K562 (cell line): ENCODE measurements around the gene POLR1C. TPM values are rescaled to one million over a fixed set of nuclear protein-coding genes. Genes with fewer than 3 reads are reported as not detected.
A peak's percentile ranks its signal among the peaks of the same experiment; 100 is the strongest.

Source experiments
- CBX1 ChIP-seq: sonication (generic); IDR thresholded peaks from 2 replicates; pipeline ENCODE4 v1.6.1; 2016; ENCODE audit warnings: antibody characterized with exemption, low read depth, mild to moderate bottlenecking
- CHCHD3 ChIP-seq: fragments of 250-450 bp; sonication (Bioruptor Pico); IDR thresholded peaks from 2 replicates; pipeline ENCODE4 v2.1.2; 2022; ENCODE audit warnings: mild to moderate bottlenecking
- ELF1 ChIP-seq: fragments of 200-800 bp; sonication (Bioruptor generic); IDR thresholded peaks from 2 replicates; pipeline ENCODE4 v1.6.1; 2016; ENCODE audit warnings: missing genetic modification characterization, missing compliant biosample characterization
- ETS2 ChIP-seq: IDR thresholded peaks from 2 replicates; pipeline ENCODE4 v1.6.1; 2016; ENCODE audit warnings: borderline replicate concordance, missing genetic modification characterization, mild to moderate bottlenecking, moderate library complexity, missing compliant biosample characterization; ENCODE audit not compliant: poor library complexity, severe bottlenecking
- GATAD2A ChIP-seq: fragments of 450-650 bp; IDR thresholded peaks from 2 replicates; pipeline ENCODE4 v1.6.1; 2017
- JUND ChIP-seq, 2 experiments: IDR thresholded peaks; 2 replicates in 1 of 2; 3 replicates in 1 of 2; pipeline ENCODE4 v1.6.1; 2011; ENCODE audit warnings: borderline replicate concordance in 2 of 2, low read depth in 2 of 2, low read length in 2 of 2, improper control_type of control experiment in 1 of 2, missing biosample characterization in 1 of 2, missing genetic modification characterization in 1 of 2, missing genetic modification reagents in 1 of 2
- MAZ ChIP-seq, 2 experiments: fragments of 450-650 bp in 1 of 2; sonication (generic) in 1 of 2; formaldehyde crosslinking; IDR thresholded peaks in 1 of 2; conservative IDR thresholded peaks in 1 of 2; 2 replicates each; pipeline versions ENCODE4 v1.4.0 to v1.5.0; 2020; ENCODE audit warnings: mild to moderate bottlenecking in 1 of 2, missing genetic modification reagents in 1 of 2
- NONO ChIP-seq, 2 experiments: fragments of 200-400 bp in 1 of 2; fragments of 450-650 bp in 1 of 2; formaldehyde crosslinking in 1 of 2; IDR thresholded peaks; 2 replicates each; pipeline ENCODE4 v1.6.1; 2017; ENCODE audit warnings: low read depth in 2 of 2, mild to moderate bottlenecking in 2 of 2, moderate library complexity in 2 of 2, low read length in 1 of 2
- NR2F6 ChIP-seq: fragments of 450-650 bp; formaldehyde crosslinking; IDR thresholded peaks from 2 replicates; pipeline ENCODE4 v1.4.0; 2020; ENCODE audit warnings: mild to moderate bottlenecking
- PKNOX1 ChIP-seq: fragments of 450-650 bp; IDR thresholded peaks from 2 replicates; pipeline ENCODE4 v1.6.1; 2016
- POLR2G ChIP-seq: fragments of 200-400 bp; formaldehyde crosslinking; IDR thresholded peaks from 2 replicates; pipeline ENCODE4 v1.6.1; 2017; ENCODE audit warnings: low read depth, mild to moderate bottlenecking, antibody characterized with exemption, low read length, moderate library complexity
- RAD21 ChIP-seq, 2 experiments: fragments of 250-450 bp in 1 of 2; fragments of 450-650 bp in 1 of 2; sonication (Bioruptor Pico) in 1 of 2; formaldehyde crosslinking in 1 of 2; IDR thresholded peaks in 1 of 2; conservative IDR thresholded peaks in 1 of 2; 2 replicates each; pipeline versions ENCODE4 v1.4.0 to v1.8.0; 2020 to 2022; ENCODE audit warnings: mild to moderate bottlenecking in 2 of 2, moderate library complexity in 1 of 2
- SP1 ChIP-seq: sonication (generic); formaldehyde crosslinking; IDR thresholded peaks from 2 replicates; pipeline ENCODE4 v1.8.1; 2022; ENCODE audit warnings: mild to moderate bottlenecking, missing genetic modification reagents
- STAG1 ChIP-seq: sonication (generic); formaldehyde crosslinking; IDR thresholded peaks from 2 replicates; pipeline ENCODE4 v1.5.0; 2020; ENCODE audit warnings: missing genetic modification reagents, borderline replicate concordance
- ZBTB7A ChIP-seq: IDR thresholded peaks from 2 replicates; pipeline ENCODE4 v1.6.1; 2011; ENCODE audit warnings: low read depth, mild to moderate bottlenecking, low read length, moderate library complexity, borderline replicate concordance; ENCODE audit not compliant: control insufficient read depth
- ZNF384 ChIP-seq: IDR thresholded peaks from 2 replicates; pipeline ENCODE4 v1.6.1; 2012; ENCODE audit warnings: low read depth, low read length, improper control_type of control experiment
- polyA plus RNA-seq, 8 experiments: library from polyadenylated mRNA; depleted of rRNA in 4 of 8; stranded (reverse) in 5 of 8; unstranded in 3 of 8; fragments of >200 nt; fragmentation: Nextera tagmentation in 2 of 8; fragmentation: Illumina TruSeq in 1 of 8; extraction: Ambion mirVana in 2 of 8; extraction: Trizol in 1 of 8; gene quantifications; 2 replicates each; pipeline versions ENCODE4 v1.2.1 to v1.2.3, GENCODE V29; 2011 to 2014; ENCODE audit warnings: inconsistent platforms in 1 of 8, missing spikeins in 1 of 8
- total RNA-seq, 7 experiments: library from RNA; depleted of rRNA in 6 of 7; stranded (reverse); fragments of >200 nt in 6 of 7; fragmentation: Illumina TruSeq in 2 of 7; extraction: Trizol in 2 of 7; gene quantifications; 2 replicates each; pipeline versions ENCODE4 v1.2.1 to v1.2.3, GENCODE V29; 2011 to 2021; ENCODE audit warnings: low replicate concordance in 1 of 7
- TF ChIP-seq, protein P1 (sequence below), 2 experiments: IDR thresholded peaks; 2 replicates each; pipeline ENCODE4 v1.6.1; 2011; ENCODE audit warnings: borderline replicate concordance in 1 of 2, control low read depth in 1 of 2, low read depth in 1 of 2, low read length in 1 of 2, mild to moderate bottlenecking in 1 of 2, mixed read lengths in 1 of 2, moderate library complexity in 1 of 2; ENCODE audit not compliant: insufficient read depth in 1 of 2, insufficient read length in 1 of 2, poor library complexity in 1 of 2, severe bottlenecking in 1 of 2; ENCODE audit errors: extremely low read depth in 1 of 2
- TF ChIP-seq, protein P2 (sequence below): fragments of 200-400 bp; formaldehyde crosslinking; IDR thresholded peaks from 2 replicates; pipeline ENCODE4 v1.6.1; 2017; ENCODE audit warnings: mild to moderate bottlenecking, low read depth, low read length, moderate library complexity
- TF ChIP-seq, protein P3 (sequence below): fragments of 450-650 bp; formaldehyde crosslinking; IDR thresholded peaks from 2 replicates; pipeline ENCODE4 v1.4.0; 2020; ENCODE audit warnings: mild to moderate bottlenecking, moderate library complexity

Gene POLR1C
- total and polyA plus RNA-seq, 9 of the 15 experiments (the other 6 are each of a cell fraction or from before 2014, with no cell fraction given), result 83.5 to 429 (median 120) TPM

DNA sequence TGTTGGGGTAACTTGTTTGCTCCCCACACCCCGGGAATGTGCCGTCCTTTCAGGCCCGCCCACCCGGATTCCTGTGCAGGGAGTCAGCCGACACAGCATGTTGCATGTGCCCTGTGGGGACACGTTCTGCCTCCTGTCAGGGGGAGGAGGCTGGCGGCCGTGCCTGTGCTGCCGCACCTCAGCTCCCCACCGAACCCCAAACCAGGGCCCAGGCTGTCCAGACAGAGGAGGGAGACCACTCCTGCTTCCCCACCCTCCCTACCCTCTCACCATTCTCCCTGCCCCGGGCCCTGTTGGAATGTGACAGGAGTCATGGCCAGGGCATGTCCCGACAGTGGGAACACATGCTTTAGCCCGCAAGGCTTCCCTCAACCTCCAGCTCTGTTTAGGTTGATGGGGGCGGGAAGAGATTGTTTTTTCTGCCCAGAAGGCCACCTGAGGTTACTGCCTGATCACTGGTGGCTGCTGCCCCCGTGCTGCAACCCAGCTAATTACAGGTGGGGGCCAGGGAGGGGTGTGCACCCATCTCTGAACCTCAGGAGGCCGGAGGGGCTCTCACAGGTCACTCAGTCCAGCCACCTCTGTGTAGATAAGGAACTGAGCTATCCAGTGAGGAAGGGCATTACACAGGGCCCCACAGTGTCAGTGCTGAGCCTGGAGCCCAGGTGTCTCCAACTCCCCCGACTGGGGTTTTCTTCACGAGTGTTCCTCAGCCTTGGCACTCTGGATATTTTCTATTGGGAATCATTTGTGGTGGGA, 20.3 kb upstream of the POLR1C start (continued):
- peak; percentile 65 for TF ChIP-seq ZBTB7A
- TF ChIP-seq, protein P1, sequence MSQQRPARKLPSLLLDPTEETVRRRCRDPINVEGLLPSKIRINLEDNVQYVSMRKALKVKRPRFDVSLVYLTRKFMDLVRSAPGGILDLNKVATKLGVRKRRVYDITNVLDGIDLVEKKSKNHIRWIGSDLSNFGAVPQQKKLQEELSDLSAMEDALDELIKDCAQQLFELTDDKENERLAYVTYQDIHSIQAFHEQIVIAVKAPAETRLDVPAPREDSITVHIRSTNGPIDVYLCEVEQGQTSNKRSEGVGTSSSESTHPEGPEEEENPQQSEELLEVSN (IDR thresholded peaks at IDR 0.05; ENCODE audit: borderline replicate concordance in 1 of 2, extremely low read depth in 1 of 2, insufficient read depth in 1 of 2, insufficient read length in 1 of 2, low read depth in 1 of 2, low read length in 1 of 2, poor library complexity in 1 of 2, severe bottlenecking in 1 of 2), result peak in 1 of 2 experiments; percentile 4
- peak; percentile 74 for TF ChIP-seq ZNF384
- TF ChIP-seq, protein P2, sequence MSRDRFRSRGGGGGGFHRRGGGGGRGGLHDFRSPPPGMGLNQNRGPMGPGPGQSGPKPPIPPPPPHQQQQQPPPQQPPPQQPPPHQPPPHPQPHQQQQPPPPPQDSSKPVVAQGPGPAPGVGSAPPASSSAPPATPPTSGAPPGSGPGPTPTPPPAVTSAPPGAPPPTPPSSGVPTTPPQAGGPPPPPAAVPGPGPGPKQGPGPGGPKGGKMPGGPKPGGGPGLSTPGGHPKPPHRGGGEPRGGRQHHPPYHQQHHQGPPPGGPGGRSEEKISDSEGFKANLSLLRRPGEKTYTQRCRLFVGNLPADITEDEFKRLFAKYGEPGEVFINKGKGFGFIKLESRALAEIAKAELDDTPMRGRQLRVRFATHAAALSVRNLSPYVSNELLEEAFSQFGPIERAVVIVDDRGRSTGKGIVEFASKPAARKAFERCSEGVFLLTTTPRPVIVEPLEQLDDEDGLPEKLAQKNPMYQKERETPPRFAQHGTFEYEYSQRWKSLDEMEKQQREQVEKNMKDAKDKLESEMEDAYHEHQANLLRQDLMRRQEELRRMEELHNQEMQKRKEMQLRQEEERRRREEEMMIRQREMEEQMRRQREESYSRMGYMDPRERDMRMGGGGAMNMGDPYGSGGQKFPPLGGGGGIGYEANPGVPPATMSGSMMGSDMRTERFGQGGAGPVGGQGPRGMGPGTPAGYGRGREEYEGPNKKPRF, result no peak
- TF ChIP-seq, protein P3, sequence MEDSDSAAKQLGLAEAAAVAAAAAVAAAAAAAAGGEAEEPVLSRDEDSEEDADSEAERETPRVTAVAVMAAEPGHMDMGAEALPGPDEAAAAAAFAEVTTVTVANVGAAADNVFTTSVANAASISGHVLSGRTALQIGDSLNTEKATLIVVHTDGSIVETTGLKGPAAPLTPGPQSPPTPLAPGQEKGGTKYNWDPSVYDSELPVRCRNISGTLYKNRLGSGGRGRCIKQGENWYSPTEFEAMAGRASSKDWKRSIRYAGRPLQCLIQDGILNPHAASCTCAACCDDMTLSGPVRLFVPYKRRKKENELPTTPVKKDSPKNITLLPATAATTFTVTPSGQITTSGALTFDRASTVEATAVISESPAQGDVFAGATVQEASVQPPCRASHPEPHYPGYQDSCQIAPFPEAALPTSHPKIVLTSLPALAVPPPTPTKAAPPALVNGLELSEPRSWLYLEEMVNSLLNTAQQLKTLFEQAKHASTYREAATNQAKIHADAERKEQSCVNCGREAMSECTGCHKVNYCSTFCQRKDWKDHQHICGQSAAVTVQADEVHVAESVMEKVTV (CRISPR knock-in tag), result peak; percentile 73
- no peak for TF ChIP-seq GATAD2A
- TF ChIP-seq MAZ (CRISPR knock-in tag; conservative IDR thresholded peaks at IDR 0.05 in 1 of 2, IDR thresholded peaks at IDR 0.05 in 1 of 2), result peak; percentile 87 to 98
- no peak for TF ChIP-seq ETS2
- peak; percentile 70; the same call in 1 of the 2 replicates for TF ChIP-seq STAG1 (CRISPR knock-in tag)
- no peak for TF ChIP-seq SP1
- no peak for TF ChIP-seq CHCHD3
- no peak for TF ChIP-seq NR2F6 (CRISPR knock-in tag)
- TF ChIP-seq ELF1 (tag), result no peak
- TF ChIP-seq CBX1, result no peak
- TF ChIP-seq PKNOX1, result no peak
- TF ChIP-seq RAD21 (CRISPR knock-in tag; conservative IDR thresholded peaks at IDR 0.05 in 1 of 2, IDR thresholded peaks at IDR 0.05 in 1 of 2), result peak; percentile 66 to 84
- TF ChIP-seq JUND (IDR thresholded peaks at IDR 0.05; ENCODE audit: borderline replicate concordance, low read depth, low read length), result peak; percentile 6; the same call in 1 of the 2 replicates
- TF ChIP-seq JUND (tag; IDR thresholded peaks at IDR 0.05; ENCODE audit: borderline replicate concordance, low read depth, low read length), result no peak
- no peak for TF ChIP-seq NONO (IDR thresholded peaks at IDR 0.05; ENCODE audit: low read depth in 2 of 2, low read length in 1 of 2)
- TF ChIP-seq POLR2G, result 0 out of 2 replicates have a peak, but pooled peaks have one; percentile 37
